A673 (cell line): Measurements from ENCODE around the gene ADAMTS15.

ENCODE experiments used
- CTCF ChIP-seq: fragments of 300-800, 200-600 bp; sonication (generic); conservative IDR thresholded peaks from 2 replicates; pipeline ENCODE4 v1.5.1; 2017; ENCODE audit warnings: low read depth, mild to moderate bottlenecking, antibody characterized with exemption, low read length, moderate library complexity, mixed read lengths
- EZH2 ChIP-seq: fragments of 200-600 bp; sonication (generic); IDR thresholded peaks from 2 replicates; pipeline ENCODE4 v1.6.1; 2017; ENCODE audit warnings: borderline replicate concordance, low read depth, mild to moderate bottlenecking, mixed read lengths, antibody characterized with exemption, low read length; ENCODE audit not compliant: poor library complexity, severe bottlenecking

- TF ChIP-seq CTCF (no peak), EZH2 (no peak)
Measured at GRCh38 chr11:130508913-130509312, 60.5 kb downstream of the ADAMTS15 start.
